HepG2 (cell line): ENCODE data around the gene STRADB. TPM values are rescaled to one million over a fixed set of nuclear protein-coding genes. Genes with fewer than 3 reads are reported as not detected.

Source experiments
- ATAC-seq: fragments of 200-7000 bp; cut with Tn5 transposase; 3 replicates; pipeline ENCODE4 v1.9.1; 2020; ENCODE audit warnings: mild to moderate bottlenecking, moderate library complexity
- BruUV-seq: library from RNA; stranded (reverse); fragments of 400-500 nt; replicated peaks from 2 replicates; lab custom pipeline; 2021; lab: Mats Ljungman, UMichigan
- CTCF ChIA-PET: fragments of 300-600 bp; formaldehyde crosslinking; extraction: SDS; loops from one replicate; lab custom pipeline; 2021; ENCODE audit warnings: low total read pairs, inconsistent platforms, low intra/inter-chr PET ratio; lab: Yijun Ruan, JAX
- POLR2A ChIA-PET: fragments of 350-600 bp; sonication (Branson Sonifier 250); formaldehyde crosslinking; loops from one replicate; lab custom pipeline; 2020; ENCODE audit warnings: antibody characterized with exemption, inconsistent platforms; lab: Yijun Ruan, JAX
- DNase-seq: peaks from one replicate; pipeline ENCODE4 v3.0.0-alpha.2; 2015; ENCODE audit warnings: low spot score
- FAIRE-seq: peaks from 3 replicates; lab custom pipeline; 2011; peaks lifted over from hg19 to GRCh38; lab: Jason Lieb, UNC
- H2AFZ ChIP-seq: one replicate; pipeline ENCODE4 v1.6.1; 2011; ENCODE audit warnings: low read length, inconsistent platforms
- H3K27ac ChIP-seq: fragments of 300-600 bp; 3 replicates; pipeline ENCODE4 v1.8.0; 2011; ENCODE audit warnings: mixed run types, mild to moderate bottlenecking, mixed read lengths, low read length, inconsistent platforms; ENCODE audit not compliant: insufficient read depth; ENCODE audit errors: extremely low read length
- H3K27me3 ChIP-seq, 2 experiments: fragments of 200-600 bp in 1 of 2; 2 replicates in 1 of 2; 3 replicates in 1 of 2; pipeline versions ENCODE4 v1.6.0 to v1.8.0; 2011; ENCODE audit warnings: low read length in 2 of 2, mild to moderate bottlenecking in 2 of 2, moderate library complexity in 2 of 2, inconsistent platforms in 1 of 2; ENCODE audit not compliant: insufficient read depth in 2 of 2, control insufficient read depth in 1 of 2
- H3K36me3 ChIP-seq, 2 experiments: fragments of 200-600 bp in 1 of 2; replicated peaks in 1 of 2; 2 replicates in 1 of 2; 3 replicates in 1 of 2; pipeline versions ENCODE4 v1.5.1 to v1.8.0; 2011; ENCODE audit warnings: low read length in 2 of 2, inconsistent platforms in 1 of 2; ENCODE audit not compliant: insufficient read depth in 2 of 2, control insufficient read depth in 1 of 2
- H3K4me1 ChIP-seq: 2 replicates; pipeline ENCODE4 v1.5.1; 2012; ENCODE audit warnings: low read length, inconsistent platforms; ENCODE audit not compliant: insufficient read depth
- H3K4me2 ChIP-seq: 2 replicates; pipeline ENCODE4 v1.6.0; 2011; ENCODE audit warnings: low read depth, low read length, inconsistent platforms
- H3K4me3 ChIP-seq, 3 experiments: fragments of 200-600 bp in 1 of 3; sonication (generic), shearing (Covaris generic) in 1 of 3; replicated peaks in 1 of 3; 2 replicates each; pipeline ENCODE4 v1.5.1; 2011 to 2016; ENCODE audit warnings: low read length in 3 of 3, inconsistent platforms in 2 of 3, low read depth in 2 of 3, mild to moderate bottlenecking in 2 of 3, control low read depth in 1 of 3, mixed read lengths in 1 of 3; ENCODE audit not compliant: insufficient read depth in 1 of 3
- H3K79me2 ChIP-seq: one replicate; pipeline ENCODE4 v1.6.1; 2011; ENCODE audit warnings: low read length, inconsistent platforms; ENCODE audit not compliant: insufficient read depth
- H3K9ac ChIP-seq: 2 replicates; pipeline ENCODE4 v1.6.0; 2011; ENCODE audit warnings: mild to moderate bottlenecking, low read depth, low read length, inconsistent platforms; ENCODE audit not compliant: insufficient read depth
- H3K9me3 ChIP-seq: 2 replicates; pipeline ENCODE4 v1.5.1; 2012; ENCODE audit warnings: mild to moderate bottlenecking, low read length
- H4K20me1 ChIP-seq: 2 replicates; pipeline ENCODE4 v1.6.0; 2011; ENCODE audit warnings: inconsistent platforms, mild to moderate bottlenecking, low read length, moderate library complexity; ENCODE audit not compliant: insufficient read depth
- FOSL2 ChIP-seq: sonication (generic); formaldehyde crosslinking; IDR thresholded peaks from 2 replicates; pipeline ENCODE4 v1.4.0; 2020; ENCODE audit warnings: missing genetic modification reagents
- IRF9 ChIP-seq: sonication (generic); formaldehyde crosslinking; IDR thresholded peaks from 2 replicates; pipeline ENCODE4 v1.8.0; 2022; ENCODE audit warnings: missing genetic modification reagents, mild to moderate bottlenecking, borderline replicate concordance
- ISL2 ChIP-seq: sonication (generic); formaldehyde crosslinking; IDR thresholded peaks from 2 replicates; pipeline ENCODE4 v1.5.0; 2020; ENCODE audit warnings: missing genetic modification reagents
- MAZ ChIP-seq, 2 experiments: sonication (generic) in 1 of 2; formaldehyde crosslinking in 1 of 2; IDR thresholded peaks; 2 replicates each; pipeline versions ENCODE4 v1.5.0 to v1.6.1; 2012 to 2020; ENCODE audit warnings: low read depth in 2 of 2, mild to moderate bottlenecking in 2 of 2, borderline replicate concordance in 1 of 2, improper control_type of control experiment in 1 of 2, low read length in 1 of 2, missing genetic modification reagents in 1 of 2, moderate library complexity in 1 of 2
- MIXL1 ChIP-seq: IDR thresholded peaks from 2 replicates; pipeline ENCODE4 v1.6.1; 2016
- SOX6 ChIP-seq, 2 experiments: fragments of 450-650 bp in 1 of 2; sonication (generic) in 1 of 2; formaldehyde crosslinking in 1 of 2; IDR thresholded peaks; 2 replicates each; pipeline versions ENCODE4 v1.4.0 to v1.6.1; 2017 to 2020; ENCODE audit warnings: antibody characterized with exemption in 1 of 2, mild to moderate bottlenecking in 1 of 2, missing genetic modification reagents in 1 of 2
- ZNF280D ChIP-seq: sonication (generic); formaldehyde crosslinking; IDR thresholded peaks from 2 replicates; pipeline ENCODE4 v1.5.1; 2020; ENCODE audit warnings: mild to moderate bottlenecking, missing genetic modification reagents
- ZNF772 ChIP-seq: sonication (generic); formaldehyde crosslinking; IDR thresholded peaks from 2 replicates; pipeline ENCODE4 v1.5.0; 2020; ENCODE audit warnings: mild to moderate bottlenecking, missing genetic modification reagents
- WGBS: methylation state at CpG from one replicate; pipeline ENCODE4 v1.1.6; 2017; ENCODE audit warnings: low lambda C conversion rate; 5-methylcytosine and 5-hydroxymethylcytosine counted together
- in situ Hi-C: cut with HindIII; loops from 2 replicates; pipeline ENCODE4 v1.10.0; 2017; ENCODE audit warnings: low pct_unique_long_range_greater_than_20kb; ENCODE audit not compliant: extremely low pct_ligation_motif_present
- intact Hi-C: fragments of 100-400 bp; cut with micrococcal nuclease; formaldehyde crosslinking; loops from one replicate; pipeline ENCODE4 v1.10.0; 2022; ENCODE audit not compliant: unreplicated experiment
- polyA plus RNA-seq, 8 experiments: library from polyadenylated mRNA; depleted of rRNA in 3 of 8; stranded (reverse) in 7 of 8; unstranded in 1 of 8; fragments of >200 nt; fragmentation: Illumina TruSeq in 4 of 8; extraction: Trizol in 4 of 8; gene quantifications; 2 replicates each; pipeline versions ENCODE4 v1.2.1 to v1.2.3, GENCODE V29; 2011 to 2016; ENCODE audit warnings: low read depth in 4 of 8, missing spikeins in 1 of 8, mixed read lengths in 1 of 8; ENCODE audit not compliant: insufficient read depth in 1 of 8
- total RNA-seq, 5 experiments: library from RNA; depleted of rRNA; stranded (reverse); fragments of >200 nt; fragmentation: Illumina TruSeq; extraction: Trizol; gene quantifications; 2 replicates each; pipeline ENCODE4 v1.2.3, GENCODE V29; 2016; ENCODE audit warnings: low read depth in 1 of 5

The STRADB gene
- total and polyA plus RNA-seq, 2 of the 13 experiments (the other 11 are each of a cell fraction or from before 2014, with no cell fraction given), result 34.1 to 66.6 TPM

GRCh38 chr2:201448061-201448460 is 3.5 kb upstream of the STRADB start (continued):
- TF ChIP-seq IRF9 (CRISPR knock-in tag) (no peak), SOX6 (IDR thresholded peaks at IDR 0.05) (no peak), SOX6 (CRISPR knock-in tag; IDR thresholded peaks at IDR 0.05) (peak; percentile 39; the same call in 1 of the 2 replicates), ZNF280D (CRISPR knock-in tag) (no peak), ZNF772 (CRISPR knock-in tag) (no peak), MIXL1 (CRISPR knock-in tag) (no peak), ISL2 (CRISPR knock-in tag) (0 out of 2 replicates have a peak, but pooled peaks have one; percentile 12)

- Histone ChIP-seq H3K79me2 (peaks cover 30% of the 10 kb centered on the region), H3K4me1 (peaks cover 68% of the 10 kb centered on the region), H3K4me3 (no peak overlapping the region; a peak in 1 of 6 replicates), H3K4me2 (peak overlapping the region; percentile 45), H3K27me3 (no peaks in the 10 kb centered on the region; a peak in 2 of 5 replicates), H2AFZ (no peak overlapping the region), H4K20me1 (no peaks in the 10 kb centered on the region), H3K9me3 (no peaks in the 10 kb centered on the region), H3K36me3 (no peaks in the 10 kb centered on the region), H3K27ac (no peak overlapping the region), H3K9ac (no peak overlapping the region)
- intact Hi-C loops, result no loop called here
- no peak for DNase-seq
- CTCF ChIA-PET, result no interaction called here
- FAIRE-seq, result no peak
- TF ChIP-seq FOSL2 (CRISPR knock-in tag) (peak; percentile 53; the same call in 1 of the 2 replicates), MAZ (IDR thresholded peaks at IDR 0.05; ENCODE audit: borderline replicate concordance, low read depth, low read length) (no peak), MAZ (CRISPR knock-in tag; IDR thresholded peaks at IDR 0.05; ENCODE audit: low read depth) (no peak)
- no peak for ATAC-seq
- POLR2A ChIA-PET, result no interaction called here
- 92% methylated on average over 4 of the region's 4 CpGs for WGBS
- BruUV-seq, result no TSS peak
- in situ Hi-C loops, result no loop called here
These were observed 2.8 kb upstream of the STRADB start for GRCh38 chr2:201448701-201449100.
